Glutamatergic neuron (in vitro differentiated cells): ENCODE results near the gene GRM4. TPM values are rescaled to one million over a fixed set of nuclear protein-coding genes. Genes with fewer than 3 reads are reported as not detected.
A peak's percentile ranks its signal among the peaks of the same experiment; 100 is the strongest.

Experiments
- DNase-seq: peaks from one replicate; pipeline ENCODE4 v3.0.0; 2022
- H3K27ac Mint-ChIP-seq: one replicate; pipeline ENCODE4 v1.8.0; 2020; ENCODE audit warnings: mild to moderate bottlenecking, mixed read lengths, inconsistent platforms; ENCODE audit not compliant: unreplicated experiment
- H3K27me3 Mint-ChIP-seq: one replicate; pipeline ENCODE4 v1.8.0; 2020; ENCODE audit warnings: mild to moderate bottlenecking, moderate library complexity, mixed read lengths, inconsistent platforms; ENCODE audit not compliant: unreplicated experiment
- H3K36me3 Mint-ChIP-seq: one replicate; pipeline ENCODE4 v1.8.0; 2020; ENCODE audit warnings: mild to moderate bottlenecking, mixed read lengths, inconsistent platforms; ENCODE audit not compliant: unreplicated experiment
- H3K4me1 Mint-ChIP-seq: one replicate; pipeline ENCODE4 v1.8.0; 2020; ENCODE audit warnings: mild to moderate bottlenecking, low read depth, mixed read lengths, inconsistent platforms; ENCODE audit not compliant: unreplicated experiment
- H3K4me3 Mint-ChIP-seq: one replicate; pipeline ENCODE4 v1.8.0; 2020; ENCODE audit warnings: mild to moderate bottlenecking, mixed read lengths, inconsistent platforms; ENCODE audit not compliant: unreplicated experiment
- H3K9me3 Mint-ChIP-seq: one replicate; pipeline ENCODE4 v1.8.0; 2020; ENCODE audit warnings: mild to moderate bottlenecking, moderate library complexity, mixed read lengths, inconsistent platforms; ENCODE audit not compliant: unreplicated experiment
- CTCF ChIP-seq: fragments of 200-600 bp; sonication (generic); IDR thresholded peaks from one replicate; pipeline ENCODE4 v1.5.0; 2021; ENCODE audit not compliant: partially characterized antibody, unreplicated experiment
- total RNA-seq: library from RNA; stranded (reverse); fragmentation: NEBNext Ultra II Directional; extraction: Animal tissue kit (Norgen Biotek cat#: 25700); gene quantifications from one replicate; pipeline ENCODE4 v1.2.1, GENCODE V29; 2021; ENCODE audit not compliant: unreplicated experiment

The GRM4 gene
- total RNA-seq, 1 donor from 2014 or later = 119 TPM

DNA sequence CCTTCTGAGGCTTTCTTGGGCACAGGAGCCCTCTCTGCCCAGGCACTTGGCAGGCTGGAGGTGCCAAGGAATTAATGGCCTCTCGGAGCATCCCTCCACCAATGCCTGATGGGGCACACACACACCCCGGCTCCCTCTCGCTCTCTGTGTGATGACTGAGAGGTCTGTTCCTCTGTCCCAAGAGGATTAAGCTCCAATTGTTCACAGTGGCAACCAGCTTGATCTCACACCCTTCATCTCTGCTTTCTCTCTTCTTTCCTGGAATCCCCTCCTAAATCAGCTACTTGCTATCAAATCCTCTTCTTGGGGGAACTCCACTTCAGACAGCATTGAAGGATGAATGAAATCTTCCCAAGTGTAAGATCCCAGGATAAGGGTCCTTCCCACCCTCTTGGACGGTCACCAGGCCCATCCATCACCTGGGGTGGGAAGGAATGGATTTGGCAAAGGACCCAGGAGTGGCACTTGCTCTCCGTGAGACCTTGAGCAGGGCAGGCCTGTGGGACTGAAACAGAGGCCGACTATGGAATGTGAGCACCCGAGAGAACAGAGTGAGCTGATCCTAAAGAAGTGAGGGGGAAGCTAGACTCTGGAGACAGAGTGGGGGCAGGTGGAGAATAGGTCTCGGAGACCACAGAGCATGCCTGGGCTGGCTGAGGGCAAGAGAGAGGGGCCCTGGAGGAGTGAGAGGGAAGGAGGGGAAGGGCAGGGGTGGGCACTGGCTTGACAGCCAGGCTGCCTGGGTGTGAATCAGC, 93.6 kb downstream of the GRM4 start:
- Mint-ChIP-seq H3K36me3 (no peaks in the 10 kb centered on the region), H3K27me3 (peaks cover 12% of the 10 kb centered on the region), H3K9me3 (peaks cover 14% of the 10 kb centered on the region), H3K4me3 (no peak overlapping the region), H3K4me1 (peaks cover 37% of the 10 kb centered on the region), H3K27ac (no peak overlapping the region)
- TF ChIP-seq CTCF = no peak
- DNase-seq = no peak

- Mint-ChIP-seq H3K4me3 (no peak overlapping the region), H3K27ac (no peak overlapping the region), H3K27me3 (peaks cover 12% of the 10 kb centered on the region), H3K9me3 (peaks cover 13% of the 10 kb centered on the region), H3K4me1 (peaks cover 30% of the 10 kb centered on the region), H3K36me3 (no peaks in the 10 kb centered on the region)
- no peak for DNase-seq
- no peak for TF ChIP-seq CTCF
These were observed 94.5 kb downstream of the GRM4 start for GRCh38 chr6:34051331-34051919.

DNA sequence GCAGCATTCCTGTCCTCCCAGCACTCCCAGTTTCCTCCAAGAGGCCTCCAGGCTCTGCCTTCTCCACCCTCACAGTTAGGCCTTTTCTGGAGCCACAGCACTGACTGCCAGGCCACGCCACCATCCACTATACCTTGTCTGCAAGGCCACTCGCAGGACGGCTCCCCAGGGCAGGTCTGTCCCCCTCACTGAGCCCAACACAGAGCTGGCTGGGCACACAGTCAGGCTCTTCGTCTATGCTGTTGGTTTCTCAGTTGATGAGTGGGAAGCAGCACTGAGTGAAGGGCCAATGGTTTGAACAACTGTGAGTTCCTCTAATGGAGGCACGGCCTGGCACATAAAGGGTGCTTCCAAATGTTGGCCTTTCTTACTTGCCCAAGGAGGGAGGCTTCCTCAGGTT, 95.2 kb downstream of the GRM4 start:
- DNase-seq = no peak
- no peak overlapping the region for H3K4me3 Mint-ChIP-seq
- peaks cover 13% of the 10 kb centered on the region for H3K9me3 Mint-ChIP-seq
- TF ChIP-seq CTCF = no peak
- peaks cover 28% of the 10 kb centered on the region for H3K4me1 Mint-ChIP-seq
- no peak overlapping the region for H3K27ac Mint-ChIP-seq
- no peaks in the 10 kb centered on the region for H3K36me3 Mint-ChIP-seq
- H3K27me3 Mint-ChIP-seq = peaks cover 10% of the 10 kb centered on the region

DNA sequence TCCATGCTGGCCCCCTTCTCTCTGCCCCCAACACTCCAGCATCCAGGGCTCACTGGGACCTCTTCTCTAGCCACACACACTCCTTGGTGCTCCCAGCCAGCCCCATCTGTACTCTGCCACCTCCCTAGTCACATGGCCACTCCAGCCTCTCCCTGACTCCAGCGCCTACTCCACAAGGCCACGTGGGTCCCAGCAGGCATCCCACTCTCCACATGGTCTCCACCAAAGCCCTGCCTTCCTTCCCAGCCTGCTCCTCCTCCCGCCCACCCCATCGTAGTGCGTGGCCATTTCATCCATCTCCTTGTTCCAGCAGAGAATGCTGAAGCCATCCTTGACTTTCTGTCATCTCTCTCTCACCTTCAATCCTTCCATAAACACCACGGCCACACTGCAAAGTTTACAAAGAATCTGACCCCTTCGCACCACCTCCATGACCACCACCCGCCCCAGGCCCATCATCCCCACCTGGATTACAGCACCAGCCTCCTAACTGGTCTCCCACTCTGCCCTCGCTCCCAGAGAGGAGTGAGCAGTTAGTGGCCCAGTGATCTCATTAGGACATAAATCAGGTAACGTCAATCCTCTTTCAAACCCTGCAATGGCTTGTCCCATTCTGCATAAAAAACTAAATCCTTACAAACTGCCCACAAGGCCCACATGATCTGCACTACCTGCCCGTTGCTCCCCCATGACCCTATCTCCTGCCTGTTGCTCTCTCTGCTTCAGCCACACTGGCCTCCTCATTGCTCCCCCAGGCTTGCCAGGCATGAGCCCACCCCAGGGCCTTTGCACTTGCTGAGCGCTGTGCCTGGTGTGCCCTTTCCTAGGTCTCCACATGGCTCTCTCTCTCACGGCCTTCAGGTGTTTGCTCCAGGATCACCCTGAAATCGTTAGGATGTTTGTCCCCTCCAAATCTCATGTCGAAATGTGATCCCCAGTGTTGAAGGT, 96.2 kb downstream of the GRM4 start:
- DNase-seq = no peak
- Mint-ChIP-seq H3K4me3 (peak overlapping the region; percentile 7), H3K27me3 (peaks cover 6% of the 10 kb centered on the region), H3K9me3 (peaks cover 12% of the 10 kb centered on the region), H3K27ac (no peak overlapping the region), H3K36me3 (no peaks in the 10 kb centered on the region), H3K4me1 (peaks cover 19% of the 10 kb centered on the region)
- no peak for TF ChIP-seq CTCF
